OCI-LY1 (cell line): ENCODE measurements around the gene SACM1L.

Experiments
- CTCF ChIP-seq: fragments of 200-600 bp; sonication (generic), shearing (Covaris generic); IDR thresholded peaks from 2 replicates; pipeline ENCODE4 v1.5.1; 2017; ENCODE audit warnings: mild to moderate bottlenecking, antibody characterized with exemption, low read length, moderate library complexity, mixed read lengths
- EZH2 ChIP-seq: fragments of 200-600 bp; sonication (generic), shearing (Covaris generic); IDR thresholded peaks from 2 replicates; pipeline ENCODE4 v1.8.0; 2017; ENCODE audit warnings: borderline replicate concordance, mixed run types, mild to moderate bottlenecking, antibody characterized with exemption, low read length, moderate library complexity, mixed read lengths

GRCh38 chr3:45664578-45664977 is 24.6 kb upstream of the SACM1L start:
- no peak for TF ChIP-seq EZH2
- no peak for TF ChIP-seq CTCF
